ENCODE measurements around the gene CARHSP1.

GRCh38 chr16:8832717-8833105 is 36.1 kb downstream of the CARHSP1 start:
- TF ChIP-seq CTCF (IDR thresholded peaks at IDR 0.05; ENCODE audit: low read length) (no peak), EZH2 (IDR thresholded peaks at IDR 0.05; ENCODE audit: borderline replicate concordance, low read length) (no peak)

Data from OCI-LY1 (cell line).